NOMO-1 treated with dmso at 0.1 percent for 144 hours (cell line): ENCODE measurements around the gene ERICH6B.

Experiments
- DNase-seq: peaks from one replicate; lab custom pipeline; 2025; ENCODE audit not compliant: unreplicated experiment; lab: John Stamatoyannopoulos, UW

ERICH6B gene

GRCh38 chr13:45602183-45603170 lies 13.1 kb downstream of the ERICH6B start:
- no peak for DNase-seq

GRCh38 chr13:45601680-45602079 lies 13.9 kb downstream of the ERICH6B start:
- no peak for DNase-seq

GRCh38 chr13:45598597-45598996 lies 16.9 kb downstream of the ERICH6B start:
- no peak for DNase-seq

GRCh38 chr13:45596800-45597475 lies 18.6 kb downstream of the ERICH6B start:
- DNase-seq: no peak

- DNase-seq: no peak
Measured at GRCh38 chr13:45595965-45596364, 19.6 kb downstream of the ERICH6B start.

GRCh38 chr13:45594764-45595163 lies 20.8 kb downstream of the ERICH6B start:
- DNase-seq: no peak

GRCh38 chr13:45594227-45594626 lies 21.3 kb downstream of the ERICH6B start:
- no peak for DNase-seq

GRCh38 chr13:45592758-45593157 lies 22.8 kb downstream of the ERICH6B start:
- DNase-seq: no peak

GRCh38 chr13:45590066-45590465 lies 25.5 kb downstream of the ERICH6B start:
- no peak for DNase-seq

- DNase-seq: no peak
Measured at GRCh38 chr13:45587897-45588296, 27.6 kb downstream of the ERICH6B start.

GRCh38 chr13:45584816-45585215 lies 30.7 kb downstream of the ERICH6B start:
- no peak for DNase-seq

GRCh38 chr13:45582408-45583076 lies 33.0 kb downstream of the ERICH6B start:
- no peak for DNase-seq

- no peak for DNase-seq
Measured at GRCh38 chr13:45576466-45576865, 39.1 kb downstream of the ERICH6B start.

GRCh38 chr13:45575830-45576180 lies 39.7 kb downstream of the ERICH6B start:
- no peak for DNase-seq

GRCh38 chr13:45575146-45575829 lies 40.3 kb downstream of the ERICH6B start:
- DNase-seq: no peak

GRCh38 chr13:45565331-45565730 lies 50.2 kb downstream of the ERICH6B start:
- DNase-seq: no peak

- no peak for DNase-seq
Measured at GRCh38 chr13:45564133-45564776, 51.3 kb downstream of the ERICH6B start.

GRCh38 chr13:45554604-45555109 lies 60.9 kb downstream of the ERICH6B start:
- no peak for DNase-seq

- no peak for DNase-seq
Measured at GRCh38 chr13:45548281-45548680, 67.3 kb downstream of the ERICH6B start.

- no peak for DNase-seq
Measured at GRCh38 chr13:45546410-45546765, 69.2 kb downstream of the ERICH6B start.
